ENCODE measurements around the gene FAF2. TPM values are rescaled to one million over a fixed set of nuclear protein-coding genes. Genes with fewer than 3 reads are reported as not detected.

Gene FAF2
- total RNA-seq, 2 experiments from 2014 or later = 30.0 to 32.8 TPM

GRCh38 chr5:176530393-176530982 lies 82.3 kb downstream of the FAF2 start:
- peak overlapping the region; percentile 79 for H3K27ac Mint-ChIP-seq
- intact Hi-C loops (cut with micrococcal nuclease) = no loop called here
- no peaks in the 10 kb centered on the region for H3K9me3 Mint-ChIP-seq
- H3K36me3 Mint-ChIP-seq (ENCODE audit: low read depth) = peaks cover 22% of the 10 kb centered on the region
- H3K4me3 Mint-ChIP-seq = peak overlapping the region; percentile 51
- CTCF ChIA-PET = interaction anchor here (0.6 to 1.5 kb wide), 4 partner anchors 12 to 130 kb away, joined by 3 read pairs; no protein-coding TSS in a partner anchor
- no peak for DNase-seq
- no peaks in the 10 kb centered on the region for H3K27me3 Mint-ChIP-seq (ENCODE audit: low read depth)
- peaks cover 57% of the 10 kb centered on the region for H3K4me1 Mint-ChIP-seq (ENCODE audit: low read depth)

- H3K36me3 Mint-ChIP-seq (ENCODE audit: low read depth) = peaks cover 25% of the 10 kb centered on the region
- H3K4me1 Mint-ChIP-seq (ENCODE audit: low read depth) = peaks cover 57% of the 10 kb centered on the region
- H3K4me3 Mint-ChIP-seq = peak overlapping the region; percentile 62
- H3K9me3 Mint-ChIP-seq = no peaks in the 10 kb centered on the region
- peak; percentile 35 for DNase-seq
- H3K27ac Mint-ChIP-seq = peak overlapping the region; percentile 79
- no peaks in the 10 kb centered on the region for H3K27me3 Mint-ChIP-seq (ENCODE audit: low read depth)
- CTCF ChIA-PET = interaction anchor here (0.6 to 1.5 kb wide), 5 partner anchors 15 to 129 kb away, joined by 3 to 10 read pairs (median 3); partner anchors contain the start of gene FAF2
- intact Hi-C loops (cut with micrococcal nuclease) = no loop called here
These were observed 83.1 kb downstream of the FAF2 start for GRCh38 chr5:176530983-176531901.

- H3K36me3 Mint-ChIP-seq (ENCODE audit: low read depth) = peaks cover 25% of the 10 kb centered on the region
- H3K4me1 Mint-ChIP-seq (ENCODE audit: low read depth) = peaks cover 57% of the 10 kb centered on the region
- peak overlapping the region; percentile 12 for H3K4me3 Mint-ChIP-seq
- H3K27ac Mint-ChIP-seq = peak overlapping the region; percentile 79
- no peaks in the 10 kb centered on the region for H3K9me3 Mint-ChIP-seq
- DNase-seq = no peak
- no peaks in the 10 kb centered on the region for H3K27me3 Mint-ChIP-seq (ENCODE audit: low read depth)
- intact Hi-C loops (cut with micrococcal nuclease) = no loop called here
- CTCF ChIA-PET = interaction anchor here (0.9 to 1.0 kb wide), 2 partner anchors 83 to 103 kb away, joined by 3 to 10 read pairs; partner anchors contain the start of gene FAF2
These were observed 83.8 kb downstream of the FAF2 start for GRCh38 chr5:176531902-176532493.

GRCh38 chr5:176532795-176533194 lies 84.6 kb downstream of the FAF2 start:
- no peak for DNase-seq
- H3K27ac Mint-ChIP-seq = peak overlapping the region; percentile 93
- CTCF ChIA-PET = interaction anchor here (1.0 kb wide), 1 partner anchor 116 kb away, joined by 4 read pairs; the partner anchor contains the start of gene CLTB
- H3K4me3 Mint-ChIP-seq = no peak overlapping the region
- peaks cover 57% of the 10 kb centered on the region for H3K4me1 Mint-ChIP-seq (ENCODE audit: low read depth)
- H3K9me3 Mint-ChIP-seq = no peaks in the 10 kb centered on the region
- H3K36me3 Mint-ChIP-seq (ENCODE audit: low read depth) = peaks cover 25% of the 10 kb centered on the region
- intact Hi-C loops (cut with micrococcal nuclease) = no loop called here
- no peaks in the 10 kb centered on the region for H3K27me3 Mint-ChIP-seq (ENCODE audit: low read depth)

DNA sequence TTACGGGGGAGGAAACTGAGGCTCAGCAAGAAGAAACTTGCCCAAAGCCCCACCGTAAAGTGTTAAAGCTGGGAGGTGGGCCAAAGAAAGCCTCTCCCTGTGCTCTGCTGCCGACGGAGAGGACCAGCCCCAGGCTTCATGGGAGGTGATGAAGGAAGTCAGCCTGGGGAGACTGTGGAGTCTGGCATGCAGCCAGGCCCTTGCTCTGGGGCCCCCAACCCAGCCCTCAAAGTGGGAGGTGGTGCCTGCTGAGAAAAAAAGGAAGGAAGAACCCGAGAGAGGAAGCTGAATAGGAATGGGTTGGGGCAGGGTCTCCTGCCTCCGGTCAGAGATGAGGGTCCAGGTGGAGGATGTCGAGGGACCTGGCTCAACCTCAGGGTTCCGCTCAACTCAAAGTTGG lies 85.2 kb downstream of the FAF2 start:
- H3K9me3 Mint-ChIP-seq = no peaks in the 10 kb centered on the region
- CTCF ChIA-PET = interaction anchor here (0.6 to 1.0 kb wide), 3 partner anchors 10 to 836 kb away, joined by 3 to 7 read pairs (median 4); partner anchors contain the start of gene CLTB
- intact Hi-C loops (cut with micrococcal nuclease) = no loop called here
- peak overlapping the region; percentile 87 for H3K4me3 Mint-ChIP-seq
- peaks cover 25% of the 10 kb centered on the region for H3K36me3 Mint-ChIP-seq (ENCODE audit: low read depth)
- no peaks in the 10 kb centered on the region for H3K27me3 Mint-ChIP-seq (ENCODE audit: low read depth)
- DNase-seq = peak; percentile 34
- peaks cover 57% of the 10 kb centered on the region for H3K4me1 Mint-ChIP-seq (ENCODE audit: low read depth)
- peak overlapping the region; percentile 93 for H3K27ac Mint-ChIP-seq

GRCh38 chr5:176533894-176534611 lies 85.9 kb downstream of the FAF2 start:
- Mint-ChIP-seq H3K36me3 (ENCODE audit: low read depth) (peaks cover 25% of the 10 kb centered on the region), H3K27ac (peak overlapping the region; percentile 93), H3K9me3 (no peaks in the 10 kb centered on the region), H3K4me1 (ENCODE audit: low read depth) (peaks cover 58% of the 10 kb centered on the region), H3K4me3 (peak overlapping the region; percentile 87), H3K27me3 (ENCODE audit: low read depth) (no peaks in the 10 kb centered on the region)
- intact Hi-C loops (cut with micrococcal nuclease) = loop anchor here (2.0 kb wide), 2 partner anchors 29 to 117 kb away; partner anchors contain the start of gene CLTB
- peak; percentile 75 for DNase-seq
- CTCF ChIA-PET = interaction anchor here (0.6 to 1.8 kb wide), 4 partner anchors 9 to 835 kb away, joined by 3 to 7 read pairs (median 4); partner anchors contain the start of genes CLTB and TSPAN17

DNA sequence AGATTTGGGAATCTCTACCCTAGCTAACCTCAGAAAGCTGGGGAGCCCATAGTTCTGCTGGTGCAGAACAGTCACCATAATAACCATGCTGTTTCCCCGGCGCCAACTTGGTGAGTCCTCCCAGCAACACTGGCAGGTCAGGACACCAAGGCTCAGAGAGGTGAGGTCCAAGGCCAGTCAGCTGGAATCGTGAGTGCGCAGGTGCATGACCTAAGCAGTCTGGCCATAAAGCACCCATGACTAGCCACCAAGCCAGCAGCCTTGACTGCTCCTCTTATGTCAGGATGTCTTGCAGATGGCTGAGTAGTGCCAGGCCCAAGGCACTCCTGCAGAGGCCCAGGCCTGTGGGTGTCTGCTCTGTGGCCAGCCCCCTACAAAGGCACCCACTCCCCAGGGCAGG lies 86.5 kb downstream of the FAF2 start:
- H3K9me3 Mint-ChIP-seq = no peaks in the 10 kb centered on the region
- CTCF ChIA-PET = interaction anchor here (1.3 to 1.8 kb wide), 4 partner anchors 25 to 121 kb away, joined by 3 to 4 read pairs (median 3); partner anchors contain the start of gene TSPAN17
- H3K27ac Mint-ChIP-seq = peak overlapping the region; percentile 93
- no peaks in the 10 kb centered on the region for H3K27me3 Mint-ChIP-seq (ENCODE audit: low read depth)
- peaks cover 60% of the 10 kb centered on the region for H3K4me1 Mint-ChIP-seq (ENCODE audit: low read depth)
- intact Hi-C loops (cut with micrococcal nuclease) = loop anchor here (1.0 to 5.0 kb wide), 9 partner anchors 9 to 893 kb away; partner anchors contain the start of genes CLTB, FAF2, GRK6 and MXD3
- DNase-seq = peak; percentile 27
- peaks cover 22% of the 10 kb centered on the region for H3K36me3 Mint-ChIP-seq (ENCODE audit: low read depth)
- peak overlapping the region; percentile 87 for H3K4me3 Mint-ChIP-seq

GRCh38 chr5:176535101-176535663 lies 87.0 kb downstream of the FAF2 start:
- peak; percentile 80 for DNase-seq
- H3K36me3 Mint-ChIP-seq (ENCODE audit: low read depth) = peaks cover 20% of the 10 kb centered on the region
- intact Hi-C loops (cut with micrococcal nuclease) = loop anchor here (1.0 to 5.0 kb wide), 9 partner anchors 8 to 892 kb away; partner anchors contain the start of genes CLTB, FAF2, GRK6 and MXD3
- H3K9me3 Mint-ChIP-seq = no peaks in the 10 kb centered on the region
- H3K27ac Mint-ChIP-seq = peak overlapping the region; percentile 93
- H3K4me3 Mint-ChIP-seq = peak overlapping the region; percentile 87
- H3K4me1 Mint-ChIP-seq (ENCODE audit: low read depth) = peaks cover 63% of the 10 kb centered on the region
- no peaks in the 10 kb centered on the region for H3K27me3 Mint-ChIP-seq (ENCODE audit: low read depth)
- CTCF ChIA-PET = interaction anchor here (1.3 to 1.8 kb wide), 4 partner anchors 25 to 121 kb away, joined by 3 to 4 read pairs (median 3); partner anchors contain the start of gene TSPAN17

- no peak for DNase-seq
- Mint-ChIP-seq H3K27me3 (ENCODE audit: low read depth) (no peaks in the 10 kb centered on the region), H3K27ac (peak overlapping the region; percentile 93), H3K4me1 (ENCODE audit: low read depth) (peaks cover 66% of the 10 kb centered on the region), H3K9me3 (no peaks in the 10 kb centered on the region), H3K4me3 (peak overlapping the region; percentile 87), H3K36me3 (ENCODE audit: low read depth) (peaks cover 20% of the 10 kb centered on the region)
- intact Hi-C loops (cut with micrococcal nuclease) = loop anchor here (1.0 to 5.0 kb wide), 13 partner anchors 8 to 1019 kb away; partner anchors contain the start of genes CLTB, FAF2, GRK6 and KIAA1191
- CTCF ChIA-PET = interaction anchor here (1.3 to 1.8 kb wide), 4 partner anchors 26 to 122 kb away, joined by 3 to 4 read pairs (median 3); partner anchors contain the start of gene TSPAN17
These were observed 87.5 kb downstream of the FAF2 start for GRCh38 chr5:176535664-176536131.

GRCh38 chr5:176536132-176536901 lies 88.1 kb downstream of the FAF2 start:
- DNase-seq = peak; percentile 88
- Mint-ChIP-seq H3K27me3 (ENCODE audit: low read depth) (no peaks in the 10 kb centered on the region), H3K4me1 (ENCODE audit: low read depth) (peaks cover 67% of the 10 kb centered on the region), H3K36me3 (ENCODE audit: low read depth) (peaks cover 16% of the 10 kb centered on the region), H3K9me3 (no peaks in the 10 kb centered on the region), H3K27ac (peak overlapping the region; percentile 93), H3K4me3 (peak overlapping the region; percentile 87)
- intact Hi-C loops (cut with micrococcal nuclease) = loop anchor here (2.0 to 5.0 kb wide), 9 partner anchors 110 to 1020 kb away; partner anchors contain the start of genes GRK6, KIAA1191, MXD3 and NSD1
- CTCF ChIA-PET = interaction anchor here (1.3 to 1.8 kb wide), 4 partner anchors 26 to 123 kb away, joined by 3 to 4 read pairs (median 3); partner anchors contain the start of gene TSPAN17
